ENCODE results near the gene TGOLN2. TPM values are rescaled to one million over a fixed set of nuclear protein-coding genes. Genes with fewer than 3 reads are reported as not detected.
A peak's percentile ranks its signal among the peaks of the same experiment; 100 is the strongest.

The TGOLN2 gene
- total RNA-seq, 1 experiment from 2014 or later: 86.1 TPM

DNA sequence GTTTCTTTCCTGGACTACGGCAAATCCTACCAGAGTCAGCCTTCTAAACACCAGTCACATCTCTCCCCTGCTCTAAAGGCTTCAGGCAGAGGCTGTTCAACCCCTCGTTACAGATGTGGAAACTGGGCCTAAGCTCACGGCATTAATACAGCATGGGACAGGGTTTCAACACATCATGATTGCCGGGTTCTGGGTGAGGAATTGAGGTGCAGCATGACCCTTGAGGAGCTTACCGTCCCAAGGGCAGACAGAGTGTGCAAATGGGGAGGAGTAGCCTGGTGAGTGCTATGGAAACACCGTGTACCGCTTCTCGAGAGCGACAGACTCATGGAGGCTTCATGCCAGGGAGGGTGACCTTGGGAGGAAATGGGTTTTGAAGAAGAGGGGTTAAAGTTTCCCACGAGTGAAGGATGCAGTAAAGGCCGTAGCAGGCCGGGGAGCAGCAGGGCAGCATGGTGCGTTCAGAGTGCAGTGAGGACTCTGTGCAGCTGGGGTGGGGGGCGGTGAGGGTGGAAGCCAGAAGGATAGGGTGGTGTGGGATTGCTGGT lies 51.1 kb downstream of the TGOLN2 start:
- H3K4me1 ChIP-seq (replicated peaks; ENCODE audit: insufficient read depth): peaks cover 12% of the 10 kb centered on the region
- no peak overlapping the region for H3K4me3 ChIP-seq
- H3K9me2 ChIP-seq (ENCODE audit: insufficient read depth): no peaks in the 10 kb centered on the region
- H3K79me2 ChIP-seq (ENCODE audit: low read depth): no peaks in the 10 kb centered on the region
- no peak overlapping the region for H2AFZ ChIP-seq
- no peak overlapping the region for H3K27ac ChIP-seq
- no peak overlapping the region for H3K4me2 ChIP-seq
- DNase-seq: no peak
- H4K20me1 ChIP-seq (ENCODE audit: insufficient read depth): no peaks in the 10 kb centered on the region
- intact Hi-C loops (cut with micrococcal nuclease; ENCODE audit: unreplicated experiment): no loop called here
- no peaks in the 10 kb centered on the region for H3K9me3 ChIP-seq (ENCODE audit: insufficient read depth, low read depth)
- CTCF ChIA-PET: no interaction called here
- peaks cover 7% of the 10 kb centered on the region for H3F3A ChIP-seq (ENCODE audit: insufficient read depth, low read depth)
- no TSS peak for BruUV-seq (replicated peaks)
- TF ChIP-seq EZH2 (IDR thresholded peaks at IDR 0.05; ENCODE audit: low read depth): no peak
- TF ChIP-seq, protein P1, sequence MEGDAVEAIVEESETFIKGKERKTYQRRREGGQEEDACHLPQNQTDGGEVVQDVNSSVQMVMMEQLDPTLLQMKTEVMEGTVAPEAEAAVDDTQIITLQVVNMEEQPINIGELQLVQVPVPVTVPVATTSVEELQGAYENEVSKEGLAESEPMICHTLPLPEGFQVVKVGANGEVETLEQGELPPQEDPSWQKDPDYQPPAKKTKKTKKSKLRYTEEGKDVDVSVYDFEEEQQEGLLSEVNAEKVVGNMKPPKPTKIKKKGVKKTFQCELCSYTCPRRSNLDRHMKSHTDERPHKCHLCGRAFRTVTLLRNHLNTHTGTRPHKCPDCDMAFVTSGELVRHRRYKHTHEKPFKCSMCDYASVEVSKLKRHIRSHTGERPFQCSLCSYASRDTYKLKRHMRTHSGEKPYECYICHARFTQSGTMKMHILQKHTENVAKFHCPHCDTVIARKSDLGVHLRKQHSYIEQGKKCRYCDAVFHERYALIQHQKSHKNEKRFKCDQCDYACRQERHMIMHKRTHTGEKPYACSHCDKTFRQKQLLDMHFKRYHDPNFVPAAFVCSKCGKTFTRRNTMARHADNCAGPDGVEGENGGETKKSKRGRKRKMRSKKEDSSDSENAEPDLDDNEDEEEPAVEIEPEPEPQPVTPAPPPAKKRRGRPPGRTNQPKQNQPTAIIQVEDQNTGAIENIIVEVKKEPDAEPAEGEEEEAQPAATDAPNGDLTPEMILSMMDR (conservative IDR thresholded peaks at IDR 0.05): no peak
- peaks cover 5% of the 10 kb centered on the region; the same call in 1 of the 2 replicates for H3K27me3 ChIP-seq (ENCODE audit: insufficient read depth, low read depth)
- POLR2A ChIA-PET (ENCODE audit: unreplicated experiment): no interaction called here
- H3K36me3 ChIP-seq (ENCODE audit: low read depth): no peaks in the 10 kb centered on the region

DNA sequence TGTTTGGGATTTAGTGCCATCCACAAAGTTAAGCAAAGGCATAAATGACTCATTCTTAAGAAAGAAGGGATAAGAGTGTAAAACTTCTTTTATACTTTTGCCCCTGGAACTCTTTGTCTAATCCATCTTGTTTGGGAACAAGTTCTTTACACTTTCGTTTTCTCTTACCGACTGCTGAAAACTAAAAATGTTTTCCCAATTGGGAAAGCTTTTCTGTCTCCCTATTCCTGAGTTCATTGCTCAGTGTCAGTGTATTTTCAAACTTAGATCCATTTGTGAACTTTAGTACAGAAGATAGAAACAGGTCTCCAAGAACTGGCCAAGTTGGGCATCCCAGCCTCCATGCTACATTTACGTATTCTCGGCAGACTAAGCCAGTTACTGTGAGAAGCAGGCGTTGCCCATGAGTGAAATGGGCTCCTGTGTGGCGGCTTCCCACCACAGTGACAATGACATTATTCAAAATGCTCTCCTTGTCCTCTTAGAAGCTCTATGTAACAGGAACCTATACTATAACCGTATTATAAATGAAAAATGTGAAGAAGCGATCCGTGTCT lies 51.7 kb downstream of the TGOLN2 start:
- Histone ChIP-seq H3K36me3 (ENCODE audit: low read depth) (no peaks in the 10 kb centered on the region), H3K27ac (no peak overlapping the region), H4K20me1 (ENCODE audit: insufficient read depth) (no peaks in the 10 kb centered on the region), H2AFZ (no peak overlapping the region), H3K4me2 (no peak overlapping the region), H3K4me1 (replicated peaks; ENCODE audit: insufficient read depth) (peaks cover 12% of the 10 kb centered on the region), H3K9me3 (ENCODE audit: insufficient read depth, low read depth) (no peaks in the 10 kb centered on the region), H3K27me3 (ENCODE audit: insufficient read depth, low read depth) (peaks cover 5% of the 10 kb centered on the region; the same call in 1 of the 2 replicates), H3F3A (ENCODE audit: insufficient read depth, low read depth) (peaks cover 7% of the 10 kb centered on the region), H3K9me2 (ENCODE audit: insufficient read depth) (no peaks in the 10 kb centered on the region), H3K79me2 (ENCODE audit: low read depth) (no peaks in the 10 kb centered on the region), H3K4me3 (no peak overlapping the region)
- no peak for DNase-seq
- TF ChIP-seq, protein P1 (conservative IDR thresholded peaks at IDR 0.05): no peak
- no peak for TF ChIP-seq EZH2 (IDR thresholded peaks at IDR 0.05; ENCODE audit: low read depth)
- no TSS peak for BruUV-seq (replicated peaks)
- POLR2A ChIA-PET (ENCODE audit: unreplicated experiment): no interaction called here
- CTCF ChIA-PET: no interaction called here
- intact Hi-C loops (cut with micrococcal nuclease; ENCODE audit: unreplicated experiment): no loop called here

DNA sequence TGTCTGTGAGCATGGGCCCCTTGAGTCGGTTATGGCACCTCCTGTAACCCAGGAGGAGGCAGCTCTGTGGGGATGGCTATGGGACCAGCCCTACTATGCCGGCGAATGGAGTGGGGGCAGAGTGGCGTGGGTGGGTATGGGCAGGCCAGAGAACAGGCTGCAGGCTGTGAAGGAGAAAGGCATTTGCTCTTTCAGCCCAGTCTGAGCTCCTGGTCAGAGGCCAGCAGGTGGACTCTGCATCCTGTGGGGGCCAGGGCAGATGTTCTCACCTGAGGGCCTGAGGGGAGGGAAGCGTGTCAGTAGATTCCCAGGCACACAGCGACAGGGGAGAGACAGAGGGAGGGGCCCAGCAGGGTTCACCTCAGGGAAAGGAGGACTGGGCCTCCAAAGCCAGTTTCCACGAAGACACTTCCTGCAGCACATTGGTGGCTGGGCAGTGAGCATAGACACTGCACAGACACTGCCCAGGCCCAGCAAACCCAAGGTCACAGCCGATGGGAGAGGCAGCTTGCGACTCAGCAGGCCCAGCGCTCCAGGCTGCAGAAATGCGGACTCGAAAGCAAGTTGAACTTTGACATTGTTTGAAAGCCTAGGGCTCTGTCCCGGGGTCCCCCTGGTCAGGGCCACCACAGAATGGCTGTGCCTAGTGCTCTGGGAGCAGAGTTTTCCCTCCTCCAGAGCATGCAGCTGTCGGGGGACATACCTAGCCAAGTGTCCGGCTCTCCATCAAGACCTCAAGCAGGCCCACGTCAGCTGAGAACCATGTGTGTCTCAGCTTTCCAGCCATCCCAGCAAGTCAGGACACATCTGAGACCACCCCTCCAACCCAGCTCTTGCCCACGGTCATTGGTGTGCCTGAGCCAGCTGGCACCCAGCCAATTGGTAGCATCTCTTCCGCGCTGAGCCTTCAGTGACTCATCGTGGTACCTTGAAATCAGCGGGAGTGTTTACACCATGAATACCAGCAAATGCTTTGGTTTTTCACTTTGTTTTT lies 53.8 kb downstream of the TGOLN2 start:
- ChIA-PET POLR2A (ENCODE audit: unreplicated experiment) (interaction anchor here (0.7 kb wide), 1 partner anchor 189 kb away, joined by 4 read pairs; no protein-coding TSS in a partner anchor), CTCF (no interaction called here)
- no peak overlapping the region for H2AFZ ChIP-seq
- H3K27ac ChIP-seq: no peak overlapping the region
- no peaks in the 10 kb centered on the region for H3K9me2 ChIP-seq (ENCODE audit: insufficient read depth)
- H4K20me1 ChIP-seq (ENCODE audit: insufficient read depth): no peaks in the 10 kb centered on the region
- DNase-seq: peak; percentile 58 to 74
- H3K4me2 ChIP-seq: peak overlapping the region; percentile 52
- H3K27me3 ChIP-seq (ENCODE audit: insufficient read depth, low read depth): peaks cover 5% of the 10 kb centered on the region; the same call in 1 of the 2 replicates
- H3K79me2 ChIP-seq (ENCODE audit: low read depth): no peaks in the 10 kb centered on the region
- no peak overlapping the region for H3K4me3 ChIP-seq
- intact Hi-C loops (cut with micrococcal nuclease; ENCODE audit: unreplicated experiment): no loop called here
- peaks cover 7% of the 10 kb centered on the region for H3F3A ChIP-seq (ENCODE audit: insufficient read depth, low read depth)
- H3K4me1 ChIP-seq (replicated peaks; ENCODE audit: insufficient read depth): peaks cover 12% of the 10 kb centered on the region
- H3K9me3 ChIP-seq (ENCODE audit: insufficient read depth, low read depth): no peaks in the 10 kb centered on the region
- no peaks in the 10 kb centered on the region for H3K36me3 ChIP-seq (ENCODE audit: low read depth)
- no TSS peak for BruUV-seq (replicated peaks)
- TF ChIP-seq, protein P1 (conservative IDR thresholded peaks at IDR 0.05): no peak
- TF ChIP-seq EZH2 (IDR thresholded peaks at IDR 0.05; ENCODE audit: low read depth): no peak
